GM19372 (cell line): Measurements from ENCODE around the gene ADK.

Source experiments
- ATAC-seq: cut with Tn5 transposase; IDR thresholded peaks from one replicate; pipeline ENCODE4 v1.9.1; 2021; ENCODE audit warnings: mild to moderate bottlenecking, low read depth, moderate library complexity; ENCODE audit not compliant: unreplicated experiment

ADK gene

GRCh38 chr10:74752371-74753040 lies 601.5 kb downstream of the ADK start:
- no peak for ATAC-seq

DNA sequence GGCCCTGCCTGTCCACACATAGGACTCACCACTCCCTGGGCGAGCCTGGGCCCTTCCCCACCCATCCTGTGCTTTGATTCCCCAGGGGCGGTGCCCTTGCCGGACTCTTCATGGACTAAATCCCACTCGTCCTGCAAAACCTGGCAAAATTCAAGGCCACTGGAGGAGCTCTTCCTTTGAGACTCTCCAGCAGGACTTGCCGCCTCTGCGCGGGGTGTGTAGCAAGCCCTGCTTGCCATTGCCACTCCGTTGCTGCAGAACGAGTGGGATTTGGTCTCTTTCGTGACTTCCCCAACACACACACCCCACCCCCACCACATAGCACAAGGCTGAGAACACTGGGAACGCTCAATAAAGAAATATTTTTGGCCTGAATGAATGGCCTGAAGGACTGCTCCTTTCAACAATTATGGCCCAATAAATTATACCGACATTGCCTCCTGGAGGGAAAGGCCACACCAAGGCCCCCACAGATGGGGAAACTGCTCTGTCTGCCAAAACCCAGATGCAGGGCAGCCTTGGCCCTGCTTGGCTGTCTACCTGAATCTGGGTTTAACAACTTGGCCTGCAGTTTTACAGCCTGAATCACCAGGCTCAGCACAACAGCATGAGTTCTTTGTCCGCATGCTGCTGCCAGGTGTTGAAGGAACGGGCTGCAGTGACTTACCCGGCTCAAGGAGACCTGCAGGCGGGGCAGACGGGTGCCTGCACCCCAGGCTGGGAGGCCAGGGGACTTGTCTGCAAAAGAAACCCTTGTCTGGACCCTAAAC lies 602.6 kb downstream of the ADK start:
- no peak for ATAC-seq

GRCh38 chr10:74754381-74754821 lies 603.4 kb downstream of the ADK start:
- ATAC-seq: no peak

DNA sequence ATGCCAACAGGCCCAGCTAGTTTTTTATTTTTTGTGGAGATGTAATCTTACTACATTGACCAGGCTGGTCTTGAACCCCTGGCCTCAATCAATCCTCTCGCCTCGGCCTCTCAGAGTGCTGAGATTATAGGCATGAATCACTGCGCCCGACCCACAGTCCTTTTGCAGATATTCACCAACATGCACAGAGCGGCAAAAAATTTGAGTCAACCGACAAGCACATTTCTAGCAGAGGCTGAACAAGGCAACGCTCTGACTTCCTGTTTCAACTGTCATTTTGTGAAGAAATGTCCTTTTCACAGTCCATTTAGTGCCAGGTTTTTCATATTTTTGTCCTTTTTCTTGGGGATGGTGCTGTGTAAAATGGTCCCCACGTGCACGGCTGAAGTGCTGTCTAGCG lies 604.3 kb downstream of the ADK start:
- no peak for ATAC-seq
